Astrocyte (in vitro differentiated cells and primary cell): Measurements from ENCODE around the gene ZNF26.

ENCODE experiments used
- EZH2 ChIP-seq: IDR thresholded peaks from 2 replicates; pipeline ENCODE4 v1.6.1; 2012; ENCODE audit warnings: mild to moderate bottlenecking, low read length, inconsistent platforms; ENCODE audit not compliant: insufficient read depth
- TF ChIP-seq, protein P1 (sequence below): IDR thresholded peaks from 2 replicates; pipeline ENCODE4 v1.5.1; 2011; ENCODE audit warnings: low read depth, mild to moderate bottlenecking, inconsistent platforms, low read length, moderate library complexity; ENCODE audit not compliant: insufficient read depth

GRCh38 chr12:132950844-132951535, 35.2 kb upstream of the ZNF26 start:
- TF ChIP-seq, protein P1, sequence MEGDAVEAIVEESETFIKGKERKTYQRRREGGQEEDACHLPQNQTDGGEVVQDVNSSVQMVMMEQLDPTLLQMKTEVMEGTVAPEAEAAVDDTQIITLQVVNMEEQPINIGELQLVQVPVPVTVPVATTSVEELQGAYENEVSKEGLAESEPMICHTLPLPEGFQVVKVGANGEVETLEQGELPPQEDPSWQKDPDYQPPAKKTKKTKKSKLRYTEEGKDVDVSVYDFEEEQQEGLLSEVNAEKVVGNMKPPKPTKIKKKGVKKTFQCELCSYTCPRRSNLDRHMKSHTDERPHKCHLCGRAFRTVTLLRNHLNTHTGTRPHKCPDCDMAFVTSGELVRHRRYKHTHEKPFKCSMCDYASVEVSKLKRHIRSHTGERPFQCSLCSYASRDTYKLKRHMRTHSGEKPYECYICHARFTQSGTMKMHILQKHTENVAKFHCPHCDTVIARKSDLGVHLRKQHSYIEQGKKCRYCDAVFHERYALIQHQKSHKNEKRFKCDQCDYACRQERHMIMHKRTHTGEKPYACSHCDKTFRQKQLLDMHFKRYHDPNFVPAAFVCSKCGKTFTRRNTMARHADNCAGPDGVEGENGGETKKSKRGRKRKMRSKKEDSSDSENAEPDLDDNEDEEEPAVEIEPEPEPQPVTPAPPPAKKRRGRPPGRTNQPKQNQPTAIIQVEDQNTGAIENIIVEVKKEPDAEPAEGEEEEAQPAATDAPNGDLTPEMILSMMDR, result no peak
- no peak for TF ChIP-seq EZH2
